Progenitor cell of endocrine pancreas (in vitro differentiated cells): Measurements from ENCODE around the gene PMEL. TPM values are rescaled to one million over a fixed set of nuclear protein-coding genes. Genes with fewer than 3 reads are reported as not detected.
A peak's percentile ranks its signal among the peaks of the same experiment; 100 is the strongest.

Experiments used
- DNase-seq: peaks from one replicate; pipeline ENCODE4 v3.0.0; 2021; ENCODE audit warnings: low spot score; ENCODE audit not compliant: unreplicated experiment
- H3K27ac Mint-ChIP-seq: 2 replicates; pipeline ENCODE4 v1.8.0; 2021; ENCODE audit warnings: mild to moderate bottlenecking, moderate library complexity, mixed read lengths
- H3K27me3 Mint-ChIP-seq: 2 replicates; pipeline ENCODE4 v1.8.0; 2021; ENCODE audit warnings: mixed read lengths
- H3K36me3 Mint-ChIP-seq: 2 replicates; pipeline ENCODE4 v1.8.0; 2022; ENCODE audit warnings: mixed read lengths; ENCODE audit not compliant: insufficient read depth
- H3K4me1 Mint-ChIP-seq: 2 replicates; pipeline ENCODE4 v1.8.0; 2021; ENCODE audit warnings: low read depth, mixed read lengths
- H3K4me3 Mint-ChIP-seq: 2 replicates; pipeline ENCODE4 v1.8.0; 2021; ENCODE audit warnings: low read depth, mild to moderate bottlenecking, moderate library complexity, mixed read lengths
- H3K9me3 Mint-ChIP-seq: 2 replicates; pipeline ENCODE4 v1.8.0; 2021; ENCODE audit warnings: low read depth, mixed read lengths
- total RNA-seq: library from RNA; stranded (reverse); gene quantifications from 2 replicates; pipeline ENCODE4 v1.2.1, GENCODE V29; 2021
- TF ChIP-seq, protein P1 (sequence below): fragments of 200-600 bp; sonication (generic); IDR thresholded peaks from one replicate; pipeline ENCODE4 v1.5.0; 2021; ENCODE audit warnings: antibody characterized with exemption, mild to moderate bottlenecking; ENCODE audit not compliant: unreplicated experiment

PMEL gene
- total RNA-seq, 1 donor from 2014 or later = 3.7 TPM

DNA sequence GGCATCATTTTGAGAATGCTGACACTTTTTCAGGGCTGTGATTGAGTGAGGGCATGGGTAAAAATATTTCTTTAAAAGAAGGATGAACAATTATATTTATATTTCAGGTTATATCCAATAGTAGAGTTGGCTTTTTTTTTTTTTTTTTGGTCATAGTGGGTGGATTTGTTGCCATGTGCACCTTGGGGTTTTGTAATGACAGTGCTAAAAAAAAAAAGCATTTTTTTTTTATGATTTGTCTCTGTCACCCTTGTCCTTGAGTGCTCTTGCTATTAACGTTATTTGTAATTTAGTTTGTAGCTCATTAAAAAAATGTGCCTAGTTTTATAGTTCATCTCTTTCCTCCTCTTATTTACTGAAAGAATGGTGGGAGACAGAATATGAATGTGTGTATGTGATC lies 6.6 kb upstream of the PMEL start:
- peaks cover 15% of the 10 kb centered on the region for H3K4me1 Mint-ChIP-seq
- peak overlapping the region; percentile 16 for H3K4me3 Mint-ChIP-seq
- H3K27ac Mint-ChIP-seq = no peak overlapping the region
- no peaks in the 10 kb centered on the region for H3K9me3 Mint-ChIP-seq
- H3K36me3 Mint-ChIP-seq = peaks cover 5% of the 10 kb centered on the region
- TF ChIP-seq, protein P1, sequence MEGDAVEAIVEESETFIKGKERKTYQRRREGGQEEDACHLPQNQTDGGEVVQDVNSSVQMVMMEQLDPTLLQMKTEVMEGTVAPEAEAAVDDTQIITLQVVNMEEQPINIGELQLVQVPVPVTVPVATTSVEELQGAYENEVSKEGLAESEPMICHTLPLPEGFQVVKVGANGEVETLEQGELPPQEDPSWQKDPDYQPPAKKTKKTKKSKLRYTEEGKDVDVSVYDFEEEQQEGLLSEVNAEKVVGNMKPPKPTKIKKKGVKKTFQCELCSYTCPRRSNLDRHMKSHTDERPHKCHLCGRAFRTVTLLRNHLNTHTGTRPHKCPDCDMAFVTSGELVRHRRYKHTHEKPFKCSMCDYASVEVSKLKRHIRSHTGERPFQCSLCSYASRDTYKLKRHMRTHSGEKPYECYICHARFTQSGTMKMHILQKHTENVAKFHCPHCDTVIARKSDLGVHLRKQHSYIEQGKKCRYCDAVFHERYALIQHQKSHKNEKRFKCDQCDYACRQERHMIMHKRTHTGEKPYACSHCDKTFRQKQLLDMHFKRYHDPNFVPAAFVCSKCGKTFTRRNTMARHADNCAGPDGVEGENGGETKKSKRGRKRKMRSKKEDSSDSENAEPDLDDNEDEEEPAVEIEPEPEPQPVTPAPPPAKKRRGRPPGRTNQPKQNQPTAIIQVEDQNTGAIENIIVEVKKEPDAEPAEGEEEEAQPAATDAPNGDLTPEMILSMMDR = no peak
- DNase-seq = no peak
- no peaks in the 10 kb centered on the region for H3K27me3 Mint-ChIP-seq

DNA sequence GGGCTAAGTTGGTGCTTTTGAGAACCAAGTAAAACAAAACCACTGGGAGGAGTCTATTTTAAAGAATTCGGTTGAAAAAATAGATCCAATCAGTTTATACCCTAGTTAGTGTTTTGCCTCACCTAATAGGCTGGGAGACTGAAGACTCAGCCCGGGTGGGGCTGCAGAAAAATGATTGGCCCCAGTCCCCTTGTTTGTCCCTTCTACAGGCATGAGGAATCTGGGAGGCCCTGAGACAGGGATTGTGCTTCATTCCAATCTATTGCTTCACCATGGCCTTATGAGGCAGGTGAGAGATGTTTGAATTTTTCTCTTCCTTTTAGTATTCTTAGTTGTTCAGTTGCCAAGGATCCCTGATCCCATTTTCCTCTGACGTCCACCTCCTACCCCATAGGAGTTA lies 6.2 kb upstream of the PMEL start:
- no peak for DNase-seq
- TF ChIP-seq, protein P1 = no peak

DNA sequence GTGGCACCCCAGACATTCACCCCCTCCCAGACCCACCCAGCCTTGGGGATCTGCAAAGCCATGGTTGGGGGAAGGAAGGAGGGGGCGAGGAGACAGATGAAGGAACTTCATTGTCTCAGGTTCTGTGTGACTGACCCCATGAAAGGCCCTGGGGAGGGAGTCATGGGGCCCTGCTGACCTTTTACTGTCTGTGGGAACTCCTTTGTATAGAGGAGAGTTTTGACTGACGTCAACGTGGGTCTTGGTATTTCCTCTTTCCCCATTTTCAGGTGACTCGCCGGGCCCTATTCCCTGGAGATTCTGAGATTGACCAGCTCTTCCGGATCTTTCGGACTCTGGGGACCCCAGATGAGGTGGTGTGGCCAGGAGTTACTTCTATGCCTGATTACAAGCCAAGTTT lies 4.9 kb upstream of the PMEL start:
- H3K27me3 Mint-ChIP-seq = no peaks in the 10 kb centered on the region
- no peak overlapping the region for H3K27ac Mint-ChIP-seq
- no peak for DNase-seq
- H3K36me3 Mint-ChIP-seq = peaks cover 4% of the 10 kb centered on the region
- H3K4me3 Mint-ChIP-seq = no peak overlapping the region
- TF ChIP-seq, protein P1 = no peak
- no peaks in the 10 kb centered on the region for H3K9me3 Mint-ChIP-seq
- H3K4me1 Mint-ChIP-seq = peaks cover 25% of the 10 kb centered on the region

More for the DNA sequence above, 6.2 kb upstream of the PMEL start:
- peaks cover 17% of the 10 kb centered on the region for H3K4me1 Mint-ChIP-seq
- peak overlapping the region; percentile 16 for H3K4me3 Mint-ChIP-seq
- no peak overlapping the region for H3K27ac Mint-ChIP-seq
- H3K36me3 Mint-ChIP-seq = peaks cover 5% of the 10 kb centered on the region
- H3K27me3 Mint-ChIP-seq = no peaks in the 10 kb centered on the region
- no peaks in the 10 kb centered on the region for H3K9me3 Mint-ChIP-seq

DNA sequence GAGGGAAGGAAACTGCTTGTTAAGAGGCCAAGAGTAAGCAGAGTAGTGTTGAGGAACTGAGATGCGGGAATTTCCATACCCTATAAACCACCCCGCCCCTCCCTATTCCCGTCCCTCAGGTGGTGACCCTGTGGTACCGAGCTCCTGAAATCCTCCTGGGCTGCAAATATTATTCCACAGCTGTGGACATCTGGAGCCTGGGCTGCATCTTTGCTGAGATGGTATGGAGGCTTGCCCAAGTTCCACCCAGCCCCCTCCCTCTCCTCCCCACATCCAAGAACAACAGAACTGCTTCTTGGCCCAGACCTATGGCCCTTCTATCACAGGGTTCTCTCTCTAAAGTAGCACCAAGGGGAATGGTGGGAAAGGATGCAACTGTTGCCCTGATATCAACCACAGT lies 3.5 kb upstream of the PMEL start:
- no peak overlapping the region for H3K4me3 Mint-ChIP-seq
- no peaks in the 10 kb centered on the region for H3K9me3 Mint-ChIP-seq
- no peak overlapping the region for H3K27ac Mint-ChIP-seq
- TF ChIP-seq, protein P1 = no peak
- H3K36me3 Mint-ChIP-seq = peaks cover 2% of the 10 kb centered on the region
- DNase-seq = no peak
- H3K27me3 Mint-ChIP-seq = no peaks in the 10 kb centered on the region
- H3K4me1 Mint-ChIP-seq = peaks cover 30% of the 10 kb centered on the region

- TF ChIP-seq, protein P1 = no peak
- Mint-ChIP-seq H3K27me3 (no peaks in the 10 kb centered on the region), H3K4me3 (peak within 1 kb of the TSS; percentile 97), H3K27ac (peak within 1 kb of the TSS; percentile 95), H3K36me3 (peaks cover 2% of the 10 kb centered on the region), H3K4me1 (peaks cover 30% of the 10 kb centered on the region), H3K9me3 (no peaks in the 10 kb centered on the region)
- peak; percentile 85 for DNase-seq
Measured at GRCh38 chr12:55966408-55967281, 803 bp upstream of the PMEL start, which contains the start of gene CDK2. Gene CDK2 (plus strand): TSS chr12:55966830. CDS start chr12:55967009, 179 bp downstream.
